Measurements from ENCODE around the gene CRACR2A. TPM values are rescaled to one million over a fixed set of nuclear protein-coding genes. Genes with fewer than 3 reads are reported as not detected.

Gene CRACR2A
- total and polyA plus RNA-seq, 2 of the 8 experiments (the other 6 are each of a cell fraction or from before 2014, with no cell fraction given) = 0.85 to 3.2 TPM

DNA sequence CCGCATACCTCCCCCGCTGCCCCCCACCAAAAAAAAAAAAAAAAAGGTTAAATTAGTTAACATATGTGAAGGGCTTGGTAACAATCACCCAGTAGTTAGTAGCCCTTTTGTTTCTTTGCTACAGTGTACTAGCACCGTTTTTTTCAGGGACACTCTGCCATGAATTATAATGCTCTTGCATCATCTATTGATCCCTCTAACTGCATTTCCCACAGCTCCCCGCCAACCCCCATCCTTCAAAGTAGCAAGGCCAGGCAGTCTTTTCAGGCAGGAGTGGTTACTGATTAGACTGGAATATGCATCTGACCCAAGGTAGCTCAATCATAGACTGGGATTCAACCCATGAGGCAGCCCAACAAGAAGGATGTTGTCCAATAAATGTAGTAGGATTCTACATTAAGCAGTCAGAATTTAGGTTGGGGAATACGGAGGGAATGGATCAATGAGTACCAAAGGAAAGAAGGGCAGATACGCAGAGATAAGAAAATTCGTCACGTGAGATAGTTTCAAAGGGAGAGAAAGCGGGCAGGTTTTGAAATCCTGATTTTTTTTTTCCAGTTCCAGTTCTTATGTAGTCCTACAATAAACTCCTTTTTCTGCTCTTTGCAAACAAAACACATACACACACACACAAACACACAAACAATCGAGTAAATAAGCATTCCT is 39.8 kb upstream of the CRACR2A start:
- H3K56ac ChIP-seq (replicated peaks; ENCODE audit: insufficient read length, low read depth, low read length) = no peak overlapping the region
- peak overlapping the region; percentile 84 for H3K23ac ChIP-seq (ENCODE audit: insufficient read length)
- no peak overlapping the region for H2AFZ ChIP-seq (ENCODE audit: low read length)
- FAIRE-seq (no peak), DNase-seq (ENCODE audit: low read depth in 1 of 2, low spot score in 2 of 2) (no peak)
- H3K18ac ChIP-seq (ENCODE audit: extremely low read depth, low read length) = no peak overlapping the region
- no peak overlapping the region for H3K4ac ChIP-seq (replicated peaks; ENCODE audit: insufficient read length, low read depth, low read length)
- ChIA-PET POLR2A (ENCODE audit: partially characterized antibody) (interaction anchor here (0.7 kb wide), 1 partner anchor 84 kb away, joined by 3 read pairs; no protein-coding TSS in a partner anchor), CTCF (ENCODE audit: partially characterized antibody) (interaction anchor here (0.7 to 3.3 kb wide), 3 partner anchors 12 to 76 kb away, joined by 4 to 16 read pairs (median 5); no protein-coding TSS in a partner anchor)
- H3K14ac ChIP-seq (ENCODE audit: insufficient read length) = no peak overlapping the region
- H3K23me2 ChIP-seq (ENCODE audit: low read depth, low read length) = no peaks in the 10 kb centered on the region
- no peaks in the 10 kb centered on the region for H4K20me1 ChIP-seq (replicated peaks in 1 of 2; ENCODE audit: control insufficient read depth in 1 of 2, insufficient read depth in 2 of 2, low read length in 2 of 2)
- H4K5ac ChIP-seq (ENCODE audit: insufficient read length, low read depth, low read length) = no peak overlapping the region
- peaks cover 0 to 11% (median 4%) of the 10 kb centered on the region in 4 experiments; a peak in 3 of 7 replicates for H3K4me1 ChIP-seq (replicated peaks in 1 of 4; ENCODE audit: control insufficient read depth in 3 of 4, insufficient read depth in 4 of 4, low read length in 3 of 4)
- H2BK120ac ChIP-seq (replicated peaks; ENCODE audit: low read depth, low read length) = no peak overlapping the region
- WGBS, 2 experiments (ENCODE audit: extremely low coverage in 1 of 2, insufficient coverage in 1 of 2, insufficient read length in 1 of 2, insufficient replicate concordance in 2 of 2, low coverage in 1 of 2, low lambda C conversion rate in 2 of 2, missing lambda C conversion rate in 1 of 2) = 75 to 100% methylated on average over 1 to 9 of the region's 10 CpGs
- H2BK5ac ChIP-seq (ENCODE audit: low read depth, low read length) = peak overlapping the region; percentile 54; the same call in 1 of the 2 replicates
- no peaks in the 10 kb centered on the region for H3K79me2 ChIP-seq (ENCODE audit: control insufficient read depth in 1 of 2, insufficient read depth in 2 of 2, low read length in 2 of 2)
- peak overlapping the region; percentile 51; the same call in 1 of the 2 replicates for H2BK12ac ChIP-seq (ENCODE audit: low read depth, low read length)
- H3K27me3 ChIP-seq (replicated peaks in 1 of 4; ENCODE audit: control insufficient read depth in 3 of 4, extremely low read depth in 1 of 4, insufficient read depth in 3 of 4, low read length in 3 of 4) = no peaks in the 10 kb centered on the region
- no peak overlapping the region for H4K8ac ChIP-seq (ENCODE audit: extremely low read depth, insufficient read depth, low read length)
- TF ChIP-seq SIRT6 (IDR thresholded peaks at IDR 0.05; ENCODE audit: low read length) (no peak), CEBPB (IDR thresholded peaks at IDR 0.05; ENCODE audit: low read depth, low read length) (peak; percentile 73; the same call in 1 of the 2 replicates)
- no peak overlapping the region; the same call in 1 of the 2 replicates for H3K27ac ChIP-seq (ENCODE audit: low read depth, low read length)
- H3K36me3 ChIP-seq (ENCODE audit: control insufficient read depth in 2 of 4, insufficient read depth in 4 of 4, low read length in 3 of 4) = no peaks in the 10 kb centered on the region
- no peak overlapping the region for H3K4me3 ChIP-seq (ENCODE audit: extremely low read depth in 1 of 4, insufficient read depth in 2 of 4, low read depth in 3 of 4, low read length in 4 of 4)
- 0 out of 4 replicates have a peak, but pooled peaks cover 0 to 3% of the 10 kb centered on the region in 2 experiments for H3K9me3 ChIP-seq (ENCODE audit: insufficient read depth in 2 of 2, low read depth in 1 of 2, low read length in 1 of 2)
- no peaks in the 10 kb centered on the region for H3K79me1 ChIP-seq (ENCODE audit: low read depth, low read length)
- no peak overlapping the region for H3K9ac ChIP-seq (replicated peaks in 1 of 4; ENCODE audit: extremely low read depth in 1 of 4, low read depth in 3 of 4, low read length in 3 of 4)
- H2BK20ac ChIP-seq (ENCODE audit: low read length) = 0 out of 2 replicates have a peak overlapping the region, but pooled peaks have one; percentile 73
- H3K4me2 ChIP-seq (ENCODE audit: insufficient read depth in 1 of 2, low read depth in 2 of 2, low read length in 2 of 2) = peak overlapping the region; percentile 20 to 23; a peak in 1 of 4 replicates
- no peak overlapping the region for H2AK5ac ChIP-seq (ENCODE audit: low read depth, low read length)
- H4K91ac ChIP-seq (replicated peaks; ENCODE audit: insufficient read length, low read length) = no peak overlapping the region
- H2BK15ac ChIP-seq (ENCODE audit: low read length) = no peak overlapping the region
